ENCODE data around the gene PTPRF. TPM values are rescaled to one million over a fixed set of nuclear protein-coding genes. Genes with fewer than 3 reads are reported as not detected.

The PTPRF gene
- total RNA-seq, 5 donors from 2014 or later (not counting 1 experiment from before 2014, with no cell fraction given) = 0.07 to 2.6 (median 1.9) TPM

- H3K9me3 ChIP-seq = no peaks in the 10 kb centered on the region
- H3K27ac Mint-ChIP-seq = no peak overlapping the region
- no peak for DNase-seq
- no peak overlapping the region for H3K4me3 ChIP-seq (ENCODE audit: control insufficient read depth in 1 of 2, extremely low read depth in 1 of 2, low read length in 1 of 2)
- no peaks in the 10 kb centered on the region for H3K36me3 Mint-ChIP-seq
- no peak for ATAC-seq (replicated peaks in 1 of 4)
- no peaks in the 10 kb centered on the region for H3K36me3 ChIP-seq (ENCODE audit: control insufficient read depth in 2 of 2, extremely low read depth in 1 of 2, insufficient read depth in 1 of 2, low read length in 1 of 2)
- H3K4me1 Mint-ChIP-seq = peaks cover 19 to 22% (median 20%) of the 10 kb centered on the region in 3 donors
- H3K27me3 Mint-ChIP-seq = peaks cover 50 to 52% of the 10 kb centered on the region in 2 donors
- peaks cover 2 to 16% of the 10 kb centered on the region in 2 experiments for H3K4me1 ChIP-seq (ENCODE audit: control insufficient read depth in 1 of 2, extremely low read depth in 1 of 2, insufficient read depth in 2 of 2, low read length in 2 of 2)
- H3K4me3 Mint-ChIP-seq = no peak overlapping the region
- POLR2A ChIA-PET = no interaction called here
- 80% methylated on average over 8 of the region's 12 CpGs for WGBS (ENCODE audit: insufficient coverage)
- H3K27me3 ChIP-seq (replicated peaks in 1 of 2; ENCODE audit: control insufficient read depth in 2 of 2, extremely low read depth in 1 of 2, insufficient read depth in 2 of 2, low read length in 1 of 2) = peaks cover 0 to 54% of the 10 kb centered on the region in 2 experiments
- no peak overlapping the region for H3K27ac ChIP-seq (ENCODE audit: low read length)
- no peaks in the 10 kb centered on the region for H3K9me3 Mint-ChIP-seq
- CTCF ChIA-PET = interaction anchor here in 1 of 2 donors (1.2 kb wide), 1 partner anchor 407 kb away, joined by 3 read pairs; no protein-coding TSS in a partner anchor
Observed at GRCh38 chr1:43527111-43527878, 3.4 kb upstream of the PTPRF start.

GRCh38 chr1:43529206-43529731 lies 1.4 kb upstream of the PTPRF start:
- no peak overlapping the region for H3K27ac ChIP-seq (ENCODE audit: low read length)
- ATAC-seq (replicated peaks in 1 of 4) (peak; percentile 61 to 77 (median 66)), DNase-seq (peak; percentile 47 to 88 (median 72))
- H3K36me3 ChIP-seq (ENCODE audit: control insufficient read depth in 2 of 2, extremely low read depth in 1 of 2, insufficient read depth in 1 of 2, low read length in 1 of 2) = no peaks in the 10 kb centered on the region
- ChIA-PET POLR2A (no interaction called here), CTCF (interaction anchor here (0.6 to 1.6 kb wide), 6 partner anchors 9 to 1019 kb away, joined by 3 to 6 read pairs (median 4); partner anchors contain the start of gene KDM4A (in 1 of the 2))
- WGBS (ENCODE audit: insufficient coverage) = 2% methylated on average over 5 of the region's 11 CpGs
- H3K4me1 ChIP-seq (ENCODE audit: control insufficient read depth in 1 of 2, extremely low read depth in 1 of 2, insufficient read depth in 2 of 2, low read length in 2 of 2) = peaks cover 2 to 16% of the 10 kb centered on the region in 2 experiments
- Mint-ChIP-seq H3K27ac (peak overlapping the region in 1 of 2 donors; percentile 40), H3K4me3 (peak overlapping the region in 2 of 3 donors; percentile 1 to 52), H3K4me1 (peaks cover 21 to 27% (median 22%) of the 10 kb centered on the region in 3 donors), H3K9me3 (no peaks in the 10 kb centered on the region), H3K27me3 (peaks cover 51 to 58% of the 10 kb centered on the region in 2 donors), H3K36me3 (no peaks in the 10 kb centered on the region)
- H3K27me3 ChIP-seq (replicated peaks in 1 of 2; ENCODE audit: control insufficient read depth in 2 of 2, extremely low read depth in 1 of 2, insufficient read depth in 2 of 2, low read length in 1 of 2) = peaks cover 0 to 55% of the 10 kb centered on the region in 2 experiments
- H3K4me3 ChIP-seq (ENCODE audit: control insufficient read depth in 1 of 2, extremely low read depth in 1 of 2, low read length in 1 of 2) = no peak overlapping the region
- no peaks in the 10 kb centered on the region for H3K9me3 ChIP-seq

GRCh38 chr1:43531107-43531905 lies 623 bp downstream of the PTPRF start:
- peak; percentile 36 to 61 (median 44) for ATAC-seq (replicated peaks in 1 of 4)
- 2% methylated on average over 55 of the region's 102 CpGs for WGBS (ENCODE audit: insufficient coverage)
- Mint-ChIP-seq H3K27me3 (peaks cover 44 to 50% of the 10 kb centered on the region in 2 donors), H3K36me3 (no peaks in the 10 kb centered on the region), H3K4me1 (peaks cover 21 to 27% (median 22%) of the 10 kb centered on the region in 3 donors), H3K9me3 (no peaks in the 10 kb centered on the region), H3K4me3 (peak overlapping the region; percentile 78 to 95 (median 86)), H3K27ac (peak overlapping the region in 1 of 2 donors; percentile 29)
- Histone ChIP-seq H3K9me3 (no peaks in the 10 kb centered on the region), H3K27me3 (replicated peaks in 1 of 2; ENCODE audit: control insufficient read depth in 2 of 2, extremely low read depth in 1 of 2, insufficient read depth in 2 of 2, low read length in 1 of 2) (peaks cover 0 to 53% of the 10 kb centered on the region in 2 experiments), H3K27ac (ENCODE audit: low read length) (no peak overlapping the region), H3K36me3 (ENCODE audit: control insufficient read depth in 2 of 2, extremely low read depth in 1 of 2, insufficient read depth in 1 of 2, low read length in 1 of 2) (no peaks in the 10 kb centered on the region), H3K4me3 (ENCODE audit: control insufficient read depth in 1 of 2, extremely low read depth in 1 of 2, low read length in 1 of 2) (peak overlapping the region; percentile 24 to 58), H3K4me1 (ENCODE audit: control insufficient read depth in 1 of 2, extremely low read depth in 1 of 2, insufficient read depth in 2 of 2, low read length in 2 of 2) (peaks cover 2 to 16% of the 10 kb centered on the region in 2 experiments)
- POLR2A ChIA-PET = no interaction called here
- CTCF ChIA-PET = no interaction called here
- DNase-seq = peak in 14 of 35 experiments; percentile 6 to 41 (median 14)

GRCh38 chr1:43531906-43532584 lies 1.4 kb downstream of the PTPRF start:
- Histone ChIP-seq H3K9me3 (no peaks in the 10 kb centered on the region), H3K27me3 (replicated peaks in 1 of 2; ENCODE audit: control insufficient read depth in 2 of 2, extremely low read depth in 1 of 2, insufficient read depth in 2 of 2, low read length in 1 of 2) (peaks cover 0 to 55% of the 10 kb centered on the region in 2 experiments), H3K4me3 (ENCODE audit: control insufficient read depth in 1 of 2, extremely low read depth in 1 of 2, low read length in 1 of 2) (peak overlapping the region; percentile 24 to 58), H3K4me1 (ENCODE audit: control insufficient read depth in 1 of 2, extremely low read depth in 1 of 2, insufficient read depth in 2 of 2, low read length in 2 of 2) (peaks cover 2 to 16% of the 10 kb centered on the region in 2 experiments), H3K36me3 (ENCODE audit: control insufficient read depth in 2 of 2, extremely low read depth in 1 of 2, insufficient read depth in 1 of 2, low read length in 1 of 2) (no peaks in the 10 kb centered on the region), H3K27ac (ENCODE audit: low read length) (no peak overlapping the region)
- no peak for DNase-seq
- no peaks in the 10 kb centered on the region for H3K9me3 Mint-ChIP-seq
- H3K4me3 Mint-ChIP-seq = peak overlapping the region; percentile 78 to 95 (median 86)
- peaks cover 21 to 27% (median 22%) of the 10 kb centered on the region in 3 donors for H3K4me1 Mint-ChIP-seq
- peaks cover 44 to 50% of the 10 kb centered on the region in 2 donors for H3K27me3 Mint-ChIP-seq
- peak overlapping the region in 1 of 2 donors; percentile 29 for H3K27ac Mint-ChIP-seq
- 55% methylated on average over 11 of the region's 15 CpGs for WGBS (ENCODE audit: insufficient coverage)
- no peaks in the 10 kb centered on the region for H3K36me3 Mint-ChIP-seq
- no peak for ATAC-seq (replicated peaks in 1 of 4)
- ChIA-PET POLR2A (no interaction called here), CTCF (no interaction called here)

GRCh38 chr1:43532716-43533115 lies 2.0 kb downstream of the PTPRF start:
- DNase-seq (no peak), ATAC-seq (replicated peaks in 1 of 4) (no peak)
- ChIA-PET POLR2A (interaction anchor here in 1 of 2 donors (0.7 kb wide), 1 partner anchor 173 kb away, joined by 3 read pairs; no protein-coding TSS in a partner anchor), CTCF (interaction anchor here in 1 of 2 donors (0.7 kb wide), 1 partner anchor 254 kb away, joined by 3 read pairs; no protein-coding TSS in a partner anchor)
- no peaks in the 10 kb centered on the region for H3K9me3 ChIP-seq
- no peaks in the 10 kb centered on the region for H3K36me3 ChIP-seq (ENCODE audit: control insufficient read depth in 2 of 2, extremely low read depth in 1 of 2, insufficient read depth in 1 of 2, low read length in 1 of 2)
- no peaks in the 10 kb centered on the region for H3K36me3 Mint-ChIP-seq
- 78% methylated on average over 1 of the region's 5 CpGs for WGBS (ENCODE audit: insufficient coverage)
- peaks cover 0 to 52% of the 10 kb centered on the region in 2 experiments for H3K27me3 ChIP-seq (replicated peaks in 1 of 2; ENCODE audit: control insufficient read depth in 2 of 2, extremely low read depth in 1 of 2, insufficient read depth in 2 of 2, low read length in 1 of 2)
- H3K27ac Mint-ChIP-seq = no peak overlapping the region
- peaks cover 21 to 27% (median 22%) of the 10 kb centered on the region in 3 donors for H3K4me1 Mint-ChIP-seq
- H3K4me3 ChIP-seq (ENCODE audit: control insufficient read depth in 1 of 2, extremely low read depth in 1 of 2, low read length in 1 of 2) = no peak overlapping the region
- no peaks in the 10 kb centered on the region for H3K9me3 Mint-ChIP-seq
- H3K27ac ChIP-seq (ENCODE audit: low read length) = no peak overlapping the region
- H3K4me1 ChIP-seq (ENCODE audit: control insufficient read depth in 1 of 2, extremely low read depth in 1 of 2, insufficient read depth in 2 of 2, low read length in 2 of 2) = peaks cover 2 to 16% of the 10 kb centered on the region in 2 experiments
- H3K4me3 Mint-ChIP-seq = peak overlapping the region; percentile 66 to 95 (median 86)
- peaks cover 44 to 49% of the 10 kb centered on the region in 2 donors for H3K27me3 Mint-ChIP-seq

Measured in T-cell (primary cell).